Body of pancreas (tissue), 4 donors: ENCODE measurements around the gene FBRSL1.

Experiments used
- POLR2A ChIP-seq, 3 donors: fragments of 450-650 bp; IDR thresholded peaks; one replicate each; pipeline ENCODE4 v1.6.1; 2016; ENCODE audit warnings: antibody characterized with exemption in 3 of 3, mild to moderate bottlenecking in 2 of 3
- TF ChIP-seq, protein P1 (sequence below), 7 experiments: fragments of 450-650 bp in 4 of 7; fragments of 200-600 bp in 3 of 7; sonication (generic) in 3 of 7; IDR thresholded peaks; one replicate each; pipeline ENCODE4 v1.5.1; 2016 to 2019; ENCODE audit warnings: antibody characterized with exemption in 7 of 7

DNA sequence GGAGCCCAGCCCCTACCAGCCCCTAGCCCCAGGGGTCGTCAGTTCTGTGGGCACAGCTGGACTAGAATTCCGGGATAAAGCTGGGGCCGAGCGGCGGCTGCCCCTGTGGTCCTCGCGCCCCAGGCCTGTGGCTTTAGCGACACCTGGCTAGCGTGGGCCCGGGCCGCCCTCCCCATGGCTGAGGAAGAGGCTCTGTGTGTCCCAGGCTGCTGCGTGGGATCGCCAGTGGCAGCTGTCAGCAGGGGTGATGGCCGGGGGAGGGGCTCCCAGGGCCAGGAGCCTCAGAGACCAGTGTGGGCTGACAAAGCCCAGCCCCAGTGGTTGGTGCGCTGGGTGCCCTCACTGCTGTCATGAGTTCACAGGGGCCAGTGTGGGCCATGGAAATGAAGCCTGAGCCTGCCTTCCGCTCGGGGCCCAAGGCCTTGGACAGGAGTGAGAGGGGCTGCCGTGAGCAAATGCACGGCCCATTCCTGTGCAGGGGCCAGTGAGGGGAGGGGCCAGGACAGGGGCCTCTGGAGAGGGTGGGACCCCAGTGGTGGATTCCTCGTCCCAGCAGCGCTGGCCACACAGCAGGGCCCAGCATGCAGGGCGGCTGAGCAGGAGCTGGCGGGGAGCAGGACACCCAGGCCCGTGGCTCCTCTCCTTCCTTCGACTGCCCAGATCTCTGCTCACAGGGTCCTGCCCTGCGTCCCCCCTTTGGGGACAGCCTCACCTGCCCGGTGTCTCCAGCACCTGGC lies 11.4 kb downstream of the FBRSL1 start:
- TF ChIP-seq, protein P1, sequence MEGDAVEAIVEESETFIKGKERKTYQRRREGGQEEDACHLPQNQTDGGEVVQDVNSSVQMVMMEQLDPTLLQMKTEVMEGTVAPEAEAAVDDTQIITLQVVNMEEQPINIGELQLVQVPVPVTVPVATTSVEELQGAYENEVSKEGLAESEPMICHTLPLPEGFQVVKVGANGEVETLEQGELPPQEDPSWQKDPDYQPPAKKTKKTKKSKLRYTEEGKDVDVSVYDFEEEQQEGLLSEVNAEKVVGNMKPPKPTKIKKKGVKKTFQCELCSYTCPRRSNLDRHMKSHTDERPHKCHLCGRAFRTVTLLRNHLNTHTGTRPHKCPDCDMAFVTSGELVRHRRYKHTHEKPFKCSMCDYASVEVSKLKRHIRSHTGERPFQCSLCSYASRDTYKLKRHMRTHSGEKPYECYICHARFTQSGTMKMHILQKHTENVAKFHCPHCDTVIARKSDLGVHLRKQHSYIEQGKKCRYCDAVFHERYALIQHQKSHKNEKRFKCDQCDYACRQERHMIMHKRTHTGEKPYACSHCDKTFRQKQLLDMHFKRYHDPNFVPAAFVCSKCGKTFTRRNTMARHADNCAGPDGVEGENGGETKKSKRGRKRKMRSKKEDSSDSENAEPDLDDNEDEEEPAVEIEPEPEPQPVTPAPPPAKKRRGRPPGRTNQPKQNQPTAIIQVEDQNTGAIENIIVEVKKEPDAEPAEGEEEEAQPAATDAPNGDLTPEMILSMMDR (IDR thresholded peaks at IDR 0.05): no peak
- TF ChIP-seq POLR2A (IDR thresholded peaks at IDR 0.05): no peak
